Subcutaneous abdominal adipose tissue (tissue), 5 donors: ENCODE measurements around the gene FAM168A.
"Not testable (repeated sequence)": the region's sequence is repeated elsewhere in the genome, so short reads cannot be mapped to it uniquely, and the experiment has no call there.

Experiments used
- H3K27ac ChIP-seq: one replicate; pipeline ENCODE4 v1.7.0; 2013; ENCODE audit warnings: low read depth, mild to moderate bottlenecking, inconsistent platforms, low read length, moderate library complexity
- H3K27me3 ChIP-seq, 5 donors: one replicate each; pipeline ENCODE4 v1.7.0; 2013; ENCODE audit warnings: low read length in 5 of 5, inconsistent platforms in 1 of 5; ENCODE audit not compliant: control insufficient read depth in 5 of 5, insufficient read depth in 4 of 5
- H3K36me3 ChIP-seq, 5 donors: one replicate each; pipeline ENCODE4 v1.7.0; 2013; ENCODE audit warnings: low read length in 5 of 5; ENCODE audit not compliant: control insufficient read depth in 5 of 5, insufficient read depth in 5 of 5
- H3K4me1 ChIP-seq, 5 donors: one replicate each; pipeline ENCODE4 v1.7.0; 2013; ENCODE audit warnings: low read length in 5 of 5, mild to moderate bottlenecking in 3 of 5, moderate library complexity in 1 of 5; ENCODE audit not compliant: control insufficient read depth in 5 of 5, insufficient read depth in 5 of 5
- H3K4me3 ChIP-seq, 5 donors: one replicate each; pipeline ENCODE4 v1.7.0; 2013; ENCODE audit warnings: low read length in 5 of 5, low read depth in 1 of 5
- H3K9ac ChIP-seq, 5 donors: one replicate each; pipeline ENCODE4 v1.7.0; 2013; ENCODE audit warnings: low read length in 5 of 5, mild to moderate bottlenecking in 4 of 5, moderate library complexity in 3 of 5
- H3K9me3 ChIP-seq, 5 donors: one replicate each; pipeline ENCODE4 v1.7.0; 2013; ENCODE audit warnings: low read length in 5 of 5; ENCODE audit not compliant: control insufficient read depth in 5 of 5
- donor health status: healthy.
- donor health status: healthy.
- donor health status: healthy.
- donor health status: healthy.
- donor health status: healthy.

Gene FAM168A

DNA sequence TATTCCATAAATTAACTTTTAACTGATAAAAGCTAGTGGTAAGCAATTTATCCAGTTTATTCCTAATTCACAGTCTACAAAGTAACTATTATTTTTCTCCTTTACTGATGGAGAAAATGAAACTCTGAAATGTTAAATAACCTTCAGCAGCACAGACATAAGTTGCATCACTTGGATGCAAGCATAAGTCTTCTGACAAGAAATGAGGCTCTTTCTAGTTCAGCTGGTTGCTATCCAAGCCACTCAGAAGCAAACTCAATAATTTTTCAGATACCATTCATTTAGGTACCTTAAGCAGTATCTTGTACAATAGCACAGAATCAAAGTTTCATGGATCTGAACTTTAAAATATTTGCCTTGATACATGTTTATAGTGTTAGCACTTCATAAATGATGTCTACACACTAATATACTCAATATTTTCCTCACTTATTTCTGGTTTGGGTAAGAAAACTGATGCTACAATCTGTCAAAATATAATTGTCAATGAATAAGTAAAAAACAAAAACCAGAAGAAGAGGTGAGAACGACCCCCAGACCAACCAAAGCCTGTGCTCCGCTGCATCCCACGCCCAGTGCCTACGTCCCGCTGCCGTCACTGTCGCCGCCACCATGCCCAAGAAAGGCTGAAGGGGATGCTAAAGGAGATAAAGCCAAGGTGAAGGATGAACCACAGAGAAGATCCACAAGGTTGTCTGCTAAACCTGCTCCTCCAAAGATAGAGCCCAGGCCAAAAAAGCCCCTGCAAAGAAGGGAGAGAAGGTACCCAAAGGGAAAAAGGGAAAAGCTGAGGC, 18.1 kb downstream of the FAM168A start:
- H3K9ac ChIP-seq, result no peak overlapping the region
- peaks cover 0 to 4% (median 0%) of the 10 kb centered on the region in 5 donors for H3K36me3 ChIP-seq
- H3K27me3 ChIP-seq, result no peaks in the 10 kb centered on the region
- no peaks in the 10 kb centered on the region for H3K4me1 ChIP-seq
- no peak overlapping the region for H3K4me3 ChIP-seq
- no peak overlapping the region for H3K27ac ChIP-seq
- no peaks in the 10 kb centered on the region for H3K9me3 ChIP-seq

GRCh38 chr11:73578592-73579185, 19.2 kb downstream of the FAM168A start:
- H3K9ac ChIP-seq, result no peak overlapping the region
- H3K4me1 ChIP-seq, result no peaks in the 10 kb centered on the region
- no peak overlapping the region for H3K4me3 ChIP-seq
- H3K27me3 ChIP-seq, result no peaks in the 10 kb centered on the region
- peaks cover 0 to 4% (median 0%) of the 10 kb centered on the region in 5 donors for H3K36me3 ChIP-seq
- H3K9me3 ChIP-seq, result no peaks in the 10 kb centered on the region
- no peak overlapping the region for H3K27ac ChIP-seq

GRCh38 chr11:73577496-73577917, 20.4 kb downstream of the FAM168A start:
- Histone ChIP-seq H3K9ac (no peak overlapping the region), H3K27ac (no peak overlapping the region), H3K27me3 (no peaks in the 10 kb centered on the region), H3K4me3 (no peak overlapping the region), H3K36me3 (peaks cover 0 to 4% (median 0%) of the 10 kb centered on the region in 5 donors), H3K9me3 (no peaks in the 10 kb centered on the region), H3K4me1 (no peaks in the 10 kb centered on the region)

DNA sequence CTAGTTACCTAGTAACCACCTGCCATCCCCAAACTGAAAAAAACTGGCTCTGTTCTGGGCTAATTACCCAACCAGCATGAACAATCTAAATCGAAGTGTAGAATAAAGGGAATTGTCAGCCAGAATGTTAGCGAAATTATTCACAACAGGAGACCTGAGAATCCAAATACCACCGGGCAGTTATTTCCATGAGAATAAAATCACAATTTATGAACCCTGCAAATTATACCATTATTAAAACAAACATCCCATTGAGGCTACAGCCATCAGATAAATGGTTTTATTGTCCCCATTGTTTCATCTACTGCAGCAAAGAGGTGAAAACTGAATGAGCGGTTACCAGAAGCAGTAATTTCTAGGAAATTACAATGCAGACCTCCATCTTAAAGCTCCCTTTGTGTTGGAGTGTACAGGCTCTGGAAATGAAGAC, 21.7 kb downstream of the FAM168A start:
- no peaks in the 10 kb centered on the region for H3K9me3 ChIP-seq
- H3K36me3 ChIP-seq, result peaks cover 0 to 4% (median 0%) of the 10 kb centered on the region in 5 donors
- H3K27me3 ChIP-seq, result no peaks in the 10 kb centered on the region
- H3K4me3 ChIP-seq, result no peak overlapping the region
- H3K9ac ChIP-seq, result no peak overlapping the region
- no peak overlapping the region for H3K27ac ChIP-seq
- H3K4me1 ChIP-seq, result no peaks in the 10 kb centered on the region

DNA sequence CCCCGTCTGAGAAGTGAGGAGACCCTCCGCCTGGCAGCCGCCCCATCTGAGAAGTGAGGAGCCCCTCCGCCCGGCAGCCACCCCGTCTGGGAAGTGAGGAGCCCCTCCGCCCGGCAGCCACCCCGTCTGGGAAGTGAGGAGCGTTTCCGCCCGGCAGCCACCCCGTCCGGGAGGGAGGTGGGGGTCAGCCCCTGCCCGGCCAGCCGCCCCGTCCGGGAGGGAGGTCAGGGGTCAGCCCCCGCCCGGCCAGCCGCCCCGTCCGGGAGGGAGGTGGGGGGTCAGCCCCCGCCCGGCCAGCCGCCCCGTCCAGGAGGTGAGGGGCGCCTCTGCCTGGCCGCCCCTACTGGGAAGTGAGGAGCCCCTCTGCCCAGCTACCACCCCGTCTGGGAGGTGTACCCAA, 25.9 kb downstream of the FAM168A start:
- H3K9ac ChIP-seq, H3K4me1 ChIP-seq, H3K27ac ChIP-seq, H3K9me3 ChIP-seq, H3K36me3 ChIP-seq, H3K4me3 ChIP-seq, H3K27me3 ChIP-seq: not testable (repeated sequence)

DNA sequence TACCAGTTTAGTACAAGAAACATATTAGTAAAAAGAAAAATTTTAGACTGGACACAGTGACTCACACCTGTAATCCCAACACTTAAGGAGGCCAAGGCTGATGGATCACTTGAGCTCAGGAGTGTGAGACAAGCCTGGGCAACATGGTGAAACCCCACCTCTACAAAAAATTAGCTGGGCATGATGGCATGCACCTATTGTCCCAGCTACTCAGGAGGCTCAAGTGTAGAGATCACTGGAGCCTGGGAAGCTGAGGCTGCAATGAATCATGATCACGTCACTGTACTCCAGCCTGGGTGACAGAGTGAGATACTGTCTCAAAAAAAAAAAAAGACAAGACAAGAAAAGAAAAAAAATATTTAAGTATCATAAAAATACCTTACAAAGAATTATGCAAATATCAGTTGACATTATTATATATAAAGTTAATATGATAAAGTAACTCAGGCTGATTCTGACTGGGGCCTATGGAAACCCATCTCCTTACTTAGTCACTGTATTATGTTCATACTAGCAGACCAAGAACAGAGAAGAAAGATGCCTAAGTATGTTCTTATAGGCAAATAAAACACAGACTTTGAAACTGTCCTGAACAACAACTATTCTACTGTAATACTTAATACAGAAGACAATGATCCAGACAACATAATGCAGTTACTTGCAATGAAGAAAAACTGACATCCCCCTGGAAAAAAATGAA, 27.3 kb downstream of the FAM168A start:
- H3K27ac ChIP-seq, result no peak overlapping the region
- no peaks in the 10 kb centered on the region for H3K4me1 ChIP-seq
- H3K9me3 ChIP-seq, result no peaks in the 10 kb centered on the region
- H3K4me3 ChIP-seq, result no peak overlapping the region
- peaks cover 0 to 2% (median 0%) of the 10 kb centered on the region in 5 donors for H3K36me3 ChIP-seq
- H3K27me3 ChIP-seq, result no peaks in the 10 kb centered on the region
- no peak overlapping the region for H3K9ac ChIP-seq

- Histone ChIP-seq H3K9ac (no peak overlapping the region), H3K27me3 (no peaks in the 10 kb centered on the region), H3K4me3 (no peak overlapping the region), H3K4me1 (no peaks in the 10 kb centered on the region), H3K9me3 (no peaks in the 10 kb centered on the region), H3K27ac (no peak overlapping the region), H3K36me3 (peaks cover 0 to 2% (median 0%) of the 10 kb centered on the region in 5 donors)
These were observed 30.7 kb downstream of the FAM168A start for GRCh38 chr11:73566977-73567755.

DNA sequence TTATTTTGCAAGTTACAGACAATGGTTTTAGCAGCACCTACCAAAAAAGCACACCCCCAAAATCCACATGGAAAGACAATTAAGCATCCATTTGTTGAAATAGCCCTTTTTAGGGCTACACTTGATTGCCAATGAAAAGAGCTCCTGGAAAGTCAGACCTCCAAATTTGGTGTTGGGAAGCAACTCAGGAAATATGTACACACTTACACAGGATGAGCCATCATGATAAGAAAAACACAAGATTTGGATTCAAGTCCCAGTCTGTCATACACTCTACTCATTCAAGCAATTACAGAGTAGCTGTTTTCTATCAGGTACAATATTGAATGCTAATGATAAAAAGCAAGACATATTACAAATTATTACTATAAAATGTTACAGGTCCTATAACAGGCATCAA, 31.5 kb downstream of the FAM168A start:
- H3K4me1 ChIP-seq, result no peaks in the 10 kb centered on the region

GRCh38 chr11:73565804-73566203, 32.1 kb downstream of the FAM168A start:
- H3K9ac ChIP-seq, result no peak overlapping the region
- H3K4me1 ChIP-seq, result no peaks in the 10 kb centered on the region
- H3K27ac ChIP-seq, result no peak overlapping the region
- no peak overlapping the region for H3K4me3 ChIP-seq
- H3K27me3 ChIP-seq, result no peaks in the 10 kb centered on the region
- H3K36me3 ChIP-seq, result peaks cover 0 to 2% (median 0%) of the 10 kb centered on the region in 5 donors
- no peaks in the 10 kb centered on the region for H3K9me3 ChIP-seq

More for the DNA sequence above, 31.5 kb downstream of the FAM168A start:
- H3K9ac ChIP-seq, result no peak overlapping the region
- H3K27ac ChIP-seq, result no peak overlapping the region
- no peaks in the 10 kb centered on the region for H3K9me3 ChIP-seq
- no peak overlapping the region for H3K4me3 ChIP-seq
- H3K27me3 ChIP-seq, result no peaks in the 10 kb centered on the region
- peaks cover 0 to 2% (median 0%) of the 10 kb centered on the region in 5 donors for H3K36me3 ChIP-seq
